Uterus (tissue), 2 donors: ENCODE results near the gene FANCE.

ENCODE experiments used
- POLR2A ChIP-seq, 2 donors: fragments of 450-650 bp; IDR thresholded peaks; one replicate each; pipeline ENCODE4 v1.6.1; 2016; ENCODE audit warnings: antibody characterized with exemption in 2 of 2, mild to moderate bottlenecking in 1 of 2, moderate library complexity in 1 of 2
- TF ChIP-seq, protein P1 (sequence below), 4 experiments: fragments of 200-600 bp in 2 of 4; fragments of 450-650 bp in 2 of 4; sonication (generic) in 2 of 4; IDR thresholded peaks; one replicate each; pipeline ENCODE4 v1.5.1; 2016 to 2019; ENCODE audit warnings: antibody characterized with exemption in 4 of 4, mild to moderate bottlenecking in 2 of 4, moderate library complexity in 1 of 4

DNA sequence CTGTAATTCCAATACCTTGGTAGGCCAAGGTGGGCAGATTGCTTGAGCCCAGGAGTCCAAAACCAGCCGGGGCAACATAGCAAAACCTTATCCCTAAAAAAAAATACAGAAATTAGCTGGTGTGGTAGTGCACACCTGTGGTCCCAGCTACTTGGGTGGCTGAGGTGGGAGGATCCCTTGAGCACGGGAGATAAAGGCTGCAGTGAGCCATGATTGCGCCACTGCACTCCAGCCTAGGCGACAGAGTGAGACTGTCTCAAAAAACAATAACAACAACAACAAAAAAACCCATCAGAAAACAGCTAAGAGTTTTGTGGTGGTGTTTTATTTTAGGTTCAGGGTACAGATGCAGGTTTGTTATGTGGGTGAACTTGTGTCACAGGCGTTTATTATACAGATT lies 42.9 kb upstream of the FANCE start:
- TF ChIP-seq, protein P1, sequence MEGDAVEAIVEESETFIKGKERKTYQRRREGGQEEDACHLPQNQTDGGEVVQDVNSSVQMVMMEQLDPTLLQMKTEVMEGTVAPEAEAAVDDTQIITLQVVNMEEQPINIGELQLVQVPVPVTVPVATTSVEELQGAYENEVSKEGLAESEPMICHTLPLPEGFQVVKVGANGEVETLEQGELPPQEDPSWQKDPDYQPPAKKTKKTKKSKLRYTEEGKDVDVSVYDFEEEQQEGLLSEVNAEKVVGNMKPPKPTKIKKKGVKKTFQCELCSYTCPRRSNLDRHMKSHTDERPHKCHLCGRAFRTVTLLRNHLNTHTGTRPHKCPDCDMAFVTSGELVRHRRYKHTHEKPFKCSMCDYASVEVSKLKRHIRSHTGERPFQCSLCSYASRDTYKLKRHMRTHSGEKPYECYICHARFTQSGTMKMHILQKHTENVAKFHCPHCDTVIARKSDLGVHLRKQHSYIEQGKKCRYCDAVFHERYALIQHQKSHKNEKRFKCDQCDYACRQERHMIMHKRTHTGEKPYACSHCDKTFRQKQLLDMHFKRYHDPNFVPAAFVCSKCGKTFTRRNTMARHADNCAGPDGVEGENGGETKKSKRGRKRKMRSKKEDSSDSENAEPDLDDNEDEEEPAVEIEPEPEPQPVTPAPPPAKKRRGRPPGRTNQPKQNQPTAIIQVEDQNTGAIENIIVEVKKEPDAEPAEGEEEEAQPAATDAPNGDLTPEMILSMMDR (IDR thresholded peaks at IDR 0.05) = no peak
- no peak for TF ChIP-seq POLR2A (IDR thresholded peaks at IDR 0.05)
